GM12864 (cell line): ENCODE results near the gene ZNF692.
A peak's percentile ranks its signal among the peaks of the same experiment; 100 is the strongest.

Experiments
- DNase-seq: peaks from one replicate; pipeline ENCODE4 v3.0.0-alpha.2; 2011; ENCODE audit warnings: low read depth
- H3K4me3 ChIP-seq: 2 replicates; pipeline ENCODE4 v1.5.1; 2011; ENCODE audit warnings: mild to moderate bottlenecking, low read depth, low read length, control low read depth
- TF ChIP-seq, protein P1 (sequence below): IDR thresholded peaks from 2 replicates; pipeline ENCODE4 v1.5.1; 2011; ENCODE audit warnings: low read depth, mild to moderate bottlenecking, moderate library complexity, low read length, control low read depth, inconsistent platforms; ENCODE audit errors: missing control alignments

Gene ZNF692

DNA sequence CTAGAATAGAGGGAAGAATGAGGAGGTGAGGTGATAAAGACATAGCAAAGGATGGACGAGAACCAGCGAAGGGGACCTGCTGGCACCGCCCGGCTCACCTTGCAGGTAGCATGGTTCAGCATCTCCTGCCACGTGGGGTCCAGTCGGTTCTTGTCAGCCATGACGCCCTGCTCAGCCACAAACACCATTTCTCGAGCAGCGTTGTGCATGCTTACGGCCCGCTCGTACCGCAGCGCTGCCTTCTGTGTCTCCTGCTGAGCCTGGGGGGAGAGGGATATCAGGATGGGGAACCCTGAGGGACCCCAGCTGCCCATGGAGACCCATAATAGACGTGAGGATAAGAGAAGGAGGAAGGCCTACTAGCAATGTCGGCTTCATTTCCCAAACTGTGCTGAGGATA lies 44.5 kb downstream of the ZNF692 start:
- TF ChIP-seq, protein P1, sequence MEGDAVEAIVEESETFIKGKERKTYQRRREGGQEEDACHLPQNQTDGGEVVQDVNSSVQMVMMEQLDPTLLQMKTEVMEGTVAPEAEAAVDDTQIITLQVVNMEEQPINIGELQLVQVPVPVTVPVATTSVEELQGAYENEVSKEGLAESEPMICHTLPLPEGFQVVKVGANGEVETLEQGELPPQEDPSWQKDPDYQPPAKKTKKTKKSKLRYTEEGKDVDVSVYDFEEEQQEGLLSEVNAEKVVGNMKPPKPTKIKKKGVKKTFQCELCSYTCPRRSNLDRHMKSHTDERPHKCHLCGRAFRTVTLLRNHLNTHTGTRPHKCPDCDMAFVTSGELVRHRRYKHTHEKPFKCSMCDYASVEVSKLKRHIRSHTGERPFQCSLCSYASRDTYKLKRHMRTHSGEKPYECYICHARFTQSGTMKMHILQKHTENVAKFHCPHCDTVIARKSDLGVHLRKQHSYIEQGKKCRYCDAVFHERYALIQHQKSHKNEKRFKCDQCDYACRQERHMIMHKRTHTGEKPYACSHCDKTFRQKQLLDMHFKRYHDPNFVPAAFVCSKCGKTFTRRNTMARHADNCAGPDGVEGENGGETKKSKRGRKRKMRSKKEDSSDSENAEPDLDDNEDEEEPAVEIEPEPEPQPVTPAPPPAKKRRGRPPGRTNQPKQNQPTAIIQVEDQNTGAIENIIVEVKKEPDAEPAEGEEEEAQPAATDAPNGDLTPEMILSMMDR: no peak
- H3K4me3 ChIP-seq: no peak overlapping the region
- no peak for DNase-seq

DNA sequence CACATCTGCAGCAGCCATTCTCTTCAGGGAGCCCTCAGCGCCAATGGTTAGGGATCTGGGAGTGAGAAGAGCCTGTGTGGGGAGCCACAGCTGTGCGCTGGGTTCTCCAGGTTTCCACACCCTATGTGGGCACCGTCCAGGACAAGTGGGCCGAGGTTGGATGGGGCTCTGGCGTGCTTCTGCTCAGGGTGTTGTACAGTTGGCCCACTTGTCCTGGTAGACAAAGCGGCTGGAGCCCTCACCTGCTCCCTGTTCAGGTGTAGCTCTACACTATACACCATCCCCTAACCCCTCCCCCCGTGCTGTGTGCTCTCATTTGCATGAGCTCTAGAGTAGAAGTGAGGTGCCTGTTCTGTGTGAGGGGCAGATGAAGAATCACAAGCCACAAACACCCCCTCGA lies 45.3 kb downstream of the ZNF692 start:
- no peak for DNase-seq
- H3K4me3 ChIP-seq: no peak overlapping the region
- TF ChIP-seq, protein P1: no peak

DNA sequence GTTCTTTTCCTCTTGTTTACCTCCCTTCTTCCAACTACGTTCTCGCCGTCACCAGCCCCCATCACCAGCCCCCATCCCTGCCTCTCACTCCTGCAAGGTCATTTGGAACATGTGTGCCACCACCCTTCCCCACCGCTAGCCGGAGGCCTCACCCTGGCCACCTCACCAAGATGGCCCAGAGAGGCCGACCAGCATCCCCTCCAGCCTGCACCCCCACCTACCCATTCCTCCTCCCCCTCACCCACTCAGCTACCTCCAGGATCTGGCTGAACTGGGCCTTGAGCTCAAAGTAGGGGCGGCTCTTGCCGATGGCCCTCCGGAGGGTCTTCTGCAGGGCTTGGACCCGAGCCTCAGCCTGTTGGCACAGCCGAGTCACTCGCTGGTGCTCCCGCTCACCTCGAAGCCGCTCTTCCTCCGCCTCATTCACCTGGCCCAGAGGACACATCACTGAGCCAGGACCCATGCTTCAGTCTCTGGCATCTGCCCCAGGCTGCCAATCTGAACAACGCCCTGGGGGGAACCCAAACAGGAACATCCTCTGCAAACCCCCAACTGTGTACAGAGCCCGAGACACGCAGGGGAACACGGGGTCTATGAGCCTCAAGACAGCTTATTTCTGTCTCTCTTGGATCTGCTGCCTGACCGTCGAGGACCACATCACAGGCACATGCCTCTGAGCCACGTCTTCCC lies 46.0 kb downstream of the ZNF692 start:
- no peak for DNase-seq
- TF ChIP-seq, protein P1: no peak

GRCh38 chr1:248811514-248812490 lies 47.1 kb downstream of the ZNF692 start:
- DNase-seq: no peak
- H3K4me3 ChIP-seq: no peak overlapping the region
- TF ChIP-seq, protein P1: peak; percentile 28

More for the DNA sequence above, 46.0 kb downstream of the ZNF692 start:
- H3K4me3 ChIP-seq: no peak overlapping the region

DNA sequence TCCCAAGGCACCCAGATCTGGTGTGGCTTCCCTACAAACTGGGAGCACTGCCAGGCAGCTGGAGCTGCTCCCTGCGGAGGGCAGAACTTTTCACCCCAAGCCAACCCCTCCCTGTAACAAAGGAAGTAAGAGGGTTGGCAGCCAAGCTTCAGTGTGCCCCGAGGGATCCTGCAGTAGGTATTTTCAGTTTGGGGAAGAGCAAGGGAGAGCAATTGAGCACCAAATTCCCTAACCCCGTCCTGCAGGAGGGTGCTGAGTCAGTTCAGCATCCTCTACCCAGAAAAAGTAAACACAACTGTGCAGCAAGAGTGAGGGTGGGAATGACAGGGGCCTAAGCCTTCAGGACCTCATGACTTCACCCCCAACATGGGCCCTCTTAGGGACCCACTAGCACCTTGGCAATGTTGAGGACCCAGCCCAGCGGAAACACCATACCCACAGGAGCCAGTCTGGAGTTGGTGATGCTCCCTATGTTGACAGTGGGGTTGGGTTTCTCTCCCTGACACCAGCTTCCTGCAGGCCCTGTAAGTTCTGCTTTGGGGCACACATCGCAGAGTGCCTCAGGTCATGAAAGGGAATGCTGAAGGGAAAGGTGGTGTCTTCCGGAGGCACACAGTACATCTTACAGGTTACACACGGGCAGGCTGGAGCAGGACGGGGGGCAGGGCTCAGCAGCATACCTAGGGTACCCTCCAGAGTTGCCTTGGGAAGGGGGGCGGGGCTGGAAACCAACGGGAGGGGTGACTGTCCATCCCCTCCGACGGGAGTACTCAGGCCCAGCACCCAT lies 48.0 kb downstream of the ZNF692 start:
- DNase-seq: no peak
- no peak overlapping the region for H3K4me3 ChIP-seq
- TF ChIP-seq, protein P1: no peak

GRCh38 chr1:248810000-248810726 lies 48.7 kb downstream of the ZNF692 start:
- no peak overlapping the region for H3K4me3 ChIP-seq
- TF ChIP-seq, protein P1: no peak
- DNase-seq: no peak
